Chondrocyte (in vitro differentiated cells): ENCODE measurements around the gene RPS6KA1. TPM values are rescaled to one million over a fixed set of nuclear protein-coding genes. Genes with fewer than 3 reads are reported as not detected.
A peak's percentile ranks its signal among the peaks of the same experiment; 100 is the strongest.
"Not testable (repeated sequence)": the region's sequence is repeated elsewhere in the genome, so short reads cannot be mapped to it uniquely, and the experiment has no call there.

Source experiments
- DNase-seq: peaks from one replicate; pipeline ENCODE4 v3.0.0; 2021; ENCODE audit warnings: mixed read lengths, low spot score
- H3K27ac Mint-ChIP-seq: one replicate; pipeline ENCODE4 v1.8.0; 2021; ENCODE audit warnings: mild to moderate bottlenecking, moderate library complexity, mixed read lengths; ENCODE audit not compliant: unreplicated experiment
- H3K27me3 Mint-ChIP-seq: 2 replicates; pipeline ENCODE4 v1.8.0; 2021; ENCODE audit warnings: low read depth, mixed read lengths
- H3K36me3 Mint-ChIP-seq: 2 replicates; pipeline ENCODE4 v1.8.0; 2021; ENCODE audit warnings: low read depth, mixed read lengths
- H3K4me1 Mint-ChIP-seq: 2 replicates; pipeline ENCODE4 v1.8.0; 2021; ENCODE audit warnings: low read depth, mild to moderate bottlenecking, mixed read lengths
- H3K4me3 Mint-ChIP-seq: one replicate; pipeline ENCODE4 v1.8.0; 2021; ENCODE audit warnings: mild to moderate bottlenecking, moderate library complexity, mixed read lengths; ENCODE audit not compliant: unreplicated experiment
- H3K9me3 Mint-ChIP-seq: 2 replicates; pipeline ENCODE4 v1.8.0; 2021; ENCODE audit warnings: low read depth, mixed read lengths
- CTCF ChIP-seq: fragments of 200-600 bp; sonication (generic); IDR thresholded peaks from 2 replicates; pipeline ENCODE4 v1.5.0; 2021; ENCODE audit warnings: antibody characterized with exemption, mild to moderate bottlenecking, moderate library complexity
- total RNA-seq: library from RNA; stranded (reverse); gene quantifications from 3 replicates; pipeline ENCODE4 v1.2.1, GENCODE V29; 2021

The RPS6KA1 gene
- total RNA-seq, 1 donor from 2014 or later: 4.4 TPM

DNA sequence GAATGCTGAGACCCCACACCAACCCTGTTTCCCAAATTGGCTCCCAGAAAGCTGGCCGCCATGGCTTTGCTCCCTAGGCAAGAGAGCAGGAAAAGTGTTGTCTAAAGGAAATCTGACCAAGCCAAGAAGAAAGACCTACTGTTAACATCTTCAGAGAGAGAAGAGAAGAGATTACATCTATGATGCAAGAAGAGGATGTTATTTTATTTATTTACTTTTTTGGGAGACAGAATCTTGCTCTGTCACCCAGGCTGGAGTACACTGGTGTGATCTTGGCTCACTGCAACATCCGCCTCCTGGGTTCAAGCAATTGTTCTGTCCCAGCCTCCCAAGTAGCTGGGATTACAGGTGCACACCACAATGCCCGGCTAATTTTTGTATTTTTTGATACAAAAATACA is 35.6 kb upstream of the RPS6KA1 start:
- no peaks in the 10 kb centered on the region for H3K9me3 Mint-ChIP-seq
- TF ChIP-seq CTCF: no peak
- no peaks in the 10 kb centered on the region for H3K4me1 Mint-ChIP-seq
- H3K27me3 Mint-ChIP-seq: no peaks in the 10 kb centered on the region
- H3K4me3 Mint-ChIP-seq: no peak overlapping the region
- no peaks in the 10 kb centered on the region for H3K36me3 Mint-ChIP-seq
- no peak overlapping the region for H3K27ac Mint-ChIP-seq
- no peak for DNase-seq

DNA sequence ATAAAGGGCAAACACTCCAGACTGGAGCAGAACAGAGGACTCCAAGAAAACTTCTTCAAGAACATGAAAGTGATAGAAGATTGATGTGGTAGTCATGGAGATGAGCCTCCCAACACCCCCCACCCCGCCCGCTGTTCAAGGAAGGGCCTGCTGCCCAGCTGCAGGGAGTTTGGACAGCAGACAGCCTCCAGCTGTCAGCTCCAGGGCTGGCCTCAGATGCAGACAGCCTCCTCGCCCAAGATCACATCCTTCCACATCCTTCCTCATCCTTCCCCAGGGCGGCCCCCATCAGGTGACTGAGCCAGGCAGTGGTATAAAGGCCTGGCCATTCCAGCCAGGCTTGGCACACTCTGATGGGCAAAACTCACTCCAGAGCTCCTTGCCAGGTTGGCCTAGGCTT is 32.7 kb upstream of the RPS6KA1 start:
- Mint-ChIP-seq H3K27ac (no peak overlapping the region), H3K36me3 (no peaks in the 10 kb centered on the region), H3K4me1 (peaks cover 11% of the 10 kb centered on the region), H3K9me3 (no peaks in the 10 kb centered on the region), H3K4me3 (no peak overlapping the region), H3K27me3 (no peaks in the 10 kb centered on the region)
- no peak for TF ChIP-seq CTCF
- DNase-seq: no peak

DNA sequence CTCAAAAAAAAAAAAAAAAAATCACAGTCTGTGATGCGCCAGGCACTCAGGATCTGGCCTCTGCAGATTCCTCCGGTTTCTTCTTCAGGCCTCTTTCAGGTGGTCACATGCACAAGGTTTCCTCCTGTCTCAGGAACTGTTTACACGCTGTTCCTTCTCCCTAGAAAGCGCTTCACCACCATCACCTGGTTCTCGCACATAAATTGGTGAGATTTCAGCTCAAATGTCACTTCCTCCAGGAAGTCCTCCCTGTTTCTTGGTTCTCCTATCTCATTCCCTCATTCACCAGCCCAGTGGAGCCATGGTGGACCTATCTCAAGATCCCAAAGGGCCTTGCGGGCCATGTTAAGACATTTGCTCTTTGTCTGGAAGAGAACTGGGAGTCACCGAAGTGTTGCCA is 30.7 kb upstream of the RPS6KA1 start:
- Mint-ChIP-seq H3K9me3 (no peaks in the 10 kb centered on the region), H3K4me3 (no peak overlapping the region), H3K4me1 (peaks cover 11% of the 10 kb centered on the region), H3K36me3 (no peaks in the 10 kb centered on the region), H3K27ac (no peak overlapping the region), H3K27me3 (no peaks in the 10 kb centered on the region)
- DNase-seq: no peak
- TF ChIP-seq CTCF: no peak

- H3K4me1 Mint-ChIP-seq: peaks cover 11% of the 10 kb centered on the region
- DNase-seq: peak; percentile 94
- H3K36me3 Mint-ChIP-seq: no peaks in the 10 kb centered on the region
- TF ChIP-seq CTCF: peak; percentile 71
- H3K27ac Mint-ChIP-seq: peak overlapping the region; percentile 89
- peak overlapping the region; percentile 80 for H3K4me3 Mint-ChIP-seq
- no peaks in the 10 kb centered on the region for H3K9me3 Mint-ChIP-seq
- no peaks in the 10 kb centered on the region for H3K27me3 Mint-ChIP-seq
Observed at GRCh38 chr1:26500488-26501175, 28.9 kb upstream of the RPS6KA1 start.

DNA sequence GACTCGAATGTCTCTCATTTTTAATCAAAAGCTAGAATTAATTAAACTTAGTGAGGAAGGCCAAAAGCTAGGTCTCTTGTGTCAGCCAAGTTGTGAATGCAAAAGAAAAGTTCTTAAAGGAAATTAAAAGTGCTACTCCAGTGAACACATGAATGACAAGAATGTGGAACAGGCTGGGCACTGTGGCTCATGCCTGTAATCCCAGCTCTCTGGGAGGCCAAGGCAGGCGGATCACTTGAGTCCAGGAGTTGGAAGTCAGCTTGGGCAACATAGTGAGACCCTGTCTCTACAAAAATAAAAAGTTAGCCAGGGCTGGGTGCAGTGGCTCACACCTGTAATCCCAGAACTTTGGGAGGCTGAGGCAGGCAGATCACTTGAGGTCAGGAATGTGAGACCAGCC is 18.9 kb upstream of the RPS6KA1 start:
- not testable (repeated sequence) for H3K9me3 Mint-ChIP-seq, DNase-seq, H3K4me3 Mint-ChIP-seq, H3K36me3 Mint-ChIP-seq, H3K4me1 Mint-ChIP-seq, H3K27me3 Mint-ChIP-seq
- H3K27ac Mint-ChIP-seq: peak overlapping the region; percentile 57

DNA sequence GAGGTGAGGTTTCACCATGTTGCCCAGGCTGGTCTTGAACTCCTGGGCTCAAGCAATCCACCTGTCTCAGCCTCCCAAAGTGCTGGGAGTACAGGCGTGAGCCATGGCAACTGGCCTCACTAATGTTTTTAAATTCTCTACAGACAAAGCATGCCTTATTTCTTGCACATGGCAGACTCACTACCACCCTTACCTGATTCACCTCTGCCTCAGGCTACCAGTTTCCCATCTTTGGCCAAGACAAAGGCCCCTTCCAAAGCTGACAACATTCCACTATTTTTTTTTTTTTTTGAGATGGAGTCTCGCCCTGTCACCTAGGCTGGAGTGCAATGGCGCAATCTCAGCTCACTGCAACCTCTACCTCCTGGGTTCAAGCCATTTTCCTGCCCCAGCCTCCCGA is 13.7 kb upstream of the RPS6KA1 start:
- DNase-seq, H3K4me1 Mint-ChIP-seq, H3K9me3 Mint-ChIP-seq, H3K36me3 Mint-ChIP-seq, H3K4me3 Mint-ChIP-seq, H3K27me3 Mint-ChIP-seq, H3K27ac Mint-ChIP-seq: not testable (repeated sequence)
